H1 (cell line): ENCODE data around the gene IL12RB2. TPM values are rescaled to one million over a fixed set of nuclear protein-coding genes. Genes with fewer than 3 reads are reported as not detected.

Experiments used
- CTCF ChIA-PET: fragments of 300-600 bp; sonication (Branson Sonifier 250); formaldehyde crosslinking; loops from one replicate; lab custom pipeline; 2021; ENCODE audit not compliant: partially characterized antibody; lab: Charles Lee
- POLR2A ChIA-PET: fragments of 300-600 bp; sonication (Branson Sonifier 250); formaldehyde crosslinking; loops from one replicate; lab custom pipeline; 2021; ENCODE audit warnings: inconsistent platforms; ENCODE audit not compliant: partially characterized antibody; lab: Charles Lee
- DNase-seq, 2 experiments: peaks; one replicate each; pipeline versions ENCODE4 v3.0.0 to v3.0.0-alpha.2; 2010 to 2022; ENCODE audit warnings: low spot score in 2 of 2, low read depth in 1 of 2, mixed read lengths in 1 of 2
- FAIRE-seq: peaks from 2 replicates; lab custom pipeline; 2011; peaks lifted over from hg19 to GRCh38; lab: Jason Lieb, UNC
- H2AFZ ChIP-seq: 2 replicates; pipeline ENCODE4 v1.8.1; 2012; ENCODE audit warnings: low read length, inconsistent platforms
- H2AK5ac ChIP-seq: 2 replicates; pipeline ENCODE4 v1.6.1; 2013; ENCODE audit warnings: low read depth, low read length
- H2BK120ac ChIP-seq: replicated peaks from 2 replicates; pipeline ENCODE3; 2013; ENCODE audit warnings: low read depth, low read length, inconsistent platforms
- H2BK12ac ChIP-seq: 2 replicates; pipeline ENCODE4 v1.6.1; 2013; ENCODE audit warnings: low read depth, low read length
- H2BK15ac ChIP-seq: 2 replicates; pipeline ENCODE4 v1.6.1; 2013; ENCODE audit warnings: low read length
- H2BK20ac ChIP-seq: 2 replicates; pipeline ENCODE4 v1.6.1; 2013; ENCODE audit warnings: low read length
- H2BK5ac ChIP-seq: 2 replicates; pipeline ENCODE4 v1.6.1; 2013; ENCODE audit warnings: low read depth, low read length
- H3K14ac ChIP-seq: 2 replicates; pipeline ENCODE4 v1.6.1; 2013; ENCODE audit warnings: inconsistent platforms; ENCODE audit not compliant: insufficient read length
- H3K18ac ChIP-seq: 2 replicates; pipeline ENCODE4 v1.6.1; 2013; ENCODE audit warnings: low read length; ENCODE audit errors: extremely low read depth
- H3K23ac ChIP-seq: 2 replicates; pipeline ENCODE4 v1.6.1; 2013; ENCODE audit warnings: inconsistent platforms; ENCODE audit not compliant: insufficient read length
- H3K23me2 ChIP-seq: 2 replicates; pipeline ENCODE4 v1.6.1; 2013; ENCODE audit warnings: low read depth, low read length
- H3K27ac ChIP-seq: 2 replicates; pipeline ENCODE4 v1.6.1; 2011; ENCODE audit warnings: low read depth, low read length, inconsistent platforms
- H3K27me3 ChIP-seq, 4 experiments: replicated peaks in 1 of 4; 1 replicate in 1 of 4; 2 replicates in 3 of 4; pipeline versions ENCODE4 v1.6.1 to v1.8.1; 2011 to 2013; ENCODE audit warnings: low read length in 3 of 4, mild to moderate bottlenecking in 3 of 4, inconsistent platforms in 2 of 4, mixed read lengths in 2 of 4, moderate library complexity in 1 of 4; ENCODE audit not compliant: control insufficient read depth in 3 of 4, insufficient read depth in 3 of 4; ENCODE audit errors: extremely low read depth in 1 of 4
- H3K36me3 ChIP-seq, 4 experiments: 2 replicates each; pipeline versions ENCODE4 v1.6.1 to v1.8.1; 2011 to 2013; ENCODE audit warnings: mild to moderate bottlenecking in 4 of 4, low read length in 3 of 4, moderate library complexity in 2 of 4, control low read depth in 1 of 4, inconsistent platforms in 1 of 4; ENCODE audit not compliant: insufficient read depth in 4 of 4, control insufficient read depth in 2 of 4
- H3K4ac ChIP-seq: replicated peaks from 2 replicates; pipeline ENCODE3; 2013; ENCODE audit warnings: low read length, low read depth, mixed read lengths, inconsistent platforms; ENCODE audit not compliant: insufficient read length
- H3K4me1 ChIP-seq, 4 experiments: replicated peaks in 1 of 4; 1 replicate in 1 of 4; 2 replicates in 3 of 4; pipeline versions ENCODE4 v1.6.1 to v1.8.1; 2011 to 2013; ENCODE audit warnings: low read length in 3 of 4, inconsistent platforms in 2 of 4, mixed read lengths in 1 of 4; ENCODE audit not compliant: insufficient read depth in 4 of 4, control insufficient read depth in 3 of 4
- H3K4me2 ChIP-seq, 2 experiments: 2 replicates each; pipeline versions ENCODE4 v1.6.1 to v1.8.1; 2011 to 2013; ENCODE audit warnings: low read depth in 2 of 2, low read length in 2 of 2, control low read depth in 1 of 2, inconsistent platforms in 1 of 2, mild to moderate bottlenecking in 1 of 2; ENCODE audit not compliant: insufficient read depth in 1 of 2
- H3K4me3 ChIP-seq, 4 experiments: fragments of 200-600, 300-600 bp in 1 of 4; sonication (generic), shearing (Covaris generic), sonication (Bioruptor Twin) in 1 of 4; 2 replicates each; pipeline versions ENCODE4 v1.5.1 to v1.8.1; 2011 to 2016; ENCODE audit warnings: low read length in 4 of 4, low read depth in 3 of 4, control low read depth in 2 of 4, inconsistent platforms in 2 of 4, mild to moderate bottlenecking in 2 of 4, mixed read lengths in 1 of 4, moderate library complexity in 1 of 4; ENCODE audit not compliant: insufficient read depth in 2 of 4; ENCODE audit errors: extremely low read depth in 1 of 4
- H3K56ac ChIP-seq: replicated peaks from 2 replicates; pipeline ENCODE3; 2013; ENCODE audit warnings: low read depth, mild to moderate bottlenecking, mixed read lengths, low read length, inconsistent platforms; ENCODE audit not compliant: insufficient read length
- H3K79me1 ChIP-seq: 2 replicates; pipeline ENCODE4 v1.6.1; 2013; ENCODE audit warnings: low read depth, low read length, control low read depth
- H3K79me2 ChIP-seq, 2 experiments: 2 replicates each; pipeline versions ENCODE4 v1.6.1 to v1.8.1; 2012 to 2013; ENCODE audit warnings: low read length in 2 of 2, mild to moderate bottlenecking in 2 of 2, inconsistent platforms in 1 of 2; ENCODE audit not compliant: insufficient read depth in 2 of 2, control insufficient read depth in 1 of 2
- H3K9ac ChIP-seq, 4 experiments: replicated peaks in 1 of 4; 1 replicate in 1 of 4; 2 replicates in 3 of 4; pipeline versions ENCODE4 v1.6.1 to v1.8.1; 2011 to 2013; ENCODE audit warnings: low read depth in 3 of 4, low read length in 3 of 4, control low read depth in 2 of 4, mild to moderate bottlenecking in 2 of 4, moderate library complexity in 2 of 4, inconsistent platforms in 1 of 4; ENCODE audit errors: extremely low read depth in 1 of 4
- H3K9me3 ChIP-seq, 2 experiments: 2 replicates each; pipeline versions ENCODE4 v1.6.1 to v1.8.1; 2012 to 2013; ENCODE audit warnings: mild to moderate bottlenecking in 2 of 2, moderate library complexity in 2 of 2, control low read depth in 1 of 2, inconsistent platforms in 1 of 2, low read depth in 1 of 2, low read length in 1 of 2, mixed read lengths in 1 of 2; ENCODE audit not compliant: insufficient read depth in 2 of 2
- H4K20me1 ChIP-seq, 2 experiments: replicated peaks in 1 of 2; 2 replicates each; pipeline versions ENCODE3 to v1.8.1; 2011 to 2013; ENCODE audit warnings: inconsistent platforms in 2 of 2, low read length in 2 of 2, mild to moderate bottlenecking in 1 of 2; ENCODE audit not compliant: insufficient read depth in 2 of 2, control insufficient read depth in 1 of 2
- H4K5ac ChIP-seq: 2 replicates; pipeline ENCODE4 v1.6.1; 2013; ENCODE audit warnings: low read length, low read depth, mixed read lengths, inconsistent platforms; ENCODE audit not compliant: insufficient read length
- H4K8ac ChIP-seq: 2 replicates; pipeline ENCODE4 v1.8.0; 2013; ENCODE audit warnings: mild to moderate bottlenecking, moderate library complexity, low read length, inconsistent platforms; ENCODE audit not compliant: insufficient read depth; ENCODE audit errors: extremely low read depth
- H4K91ac ChIP-seq: replicated peaks from 2 replicates; pipeline ENCODE3; 2013; ENCODE audit warnings: low read length, mixed read lengths, inconsistent platforms; ENCODE audit not compliant: insufficient read length
- CBX5 ChIP-seq: fragments of 300-800, 300-1000 bp; sonication (generic); IDR thresholded peaks from 2 replicates; pipeline ENCODE4 v1.7.1; 2016; ENCODE audit warnings: antibody characterized with exemption, low read length, low read depth
- CREB1 ChIP-seq: IDR thresholded peaks from 2 replicates; pipeline ENCODE4 v1.6.1; 2012; ENCODE audit warnings: inconsistent platforms
- CTCF ChIP-seq, 3 experiments: IDR thresholded peaks; 1 replicate in 2 of 3; 2 replicates in 1 of 3; pipeline versions ENCODE4 v1.5.1 to v1.6.1; 2011; ENCODE audit warnings: low read length in 3 of 3, mild to moderate bottlenecking in 3 of 3, inconsistent platforms in 2 of 3, low read depth in 1 of 3, moderate library complexity in 1 of 3; ENCODE audit not compliant: insufficient read depth in 1 of 3; ENCODE audit errors: control extremely low read depth in 1 of 3
- KDM5A ChIP-seq: fragments of 200-600 bp; IDR thresholded peaks from 2 replicates; pipeline ENCODE4 v1.7.1; 2012; ENCODE audit warnings: mild to moderate bottlenecking, low read length, inconsistent platforms, mixed read lengths
- MAX ChIP-seq: IDR thresholded peaks from 2 replicates; pipeline ENCODE4 v1.6.1; 2012; ENCODE audit warnings: inconsistent platforms
- SUZ12 ChIP-seq: fragments of 200-600 bp; sonication (generic); IDR thresholded peaks from 2 replicates; pipeline ENCODE4 v1.6.1; 2012; ENCODE audit warnings: mild to moderate bottlenecking, inconsistent platforms, low read length, moderate library complexity, mixed read lengths
- TAF7 ChIP-seq: optimal IDR thresholded peaks from 2 replicates; pipeline ENCODE3; 2011; ENCODE audit warnings: low read depth, mild to moderate bottlenecking, inconsistent platforms, low read length, moderate library complexity, borderline replicate concordance
- USF2 ChIP-seq: IDR thresholded peaks from 2 replicates; pipeline ENCODE4 v1.6.1; 2011; ENCODE audit warnings: low read length, improper control_type of control experiment
- YY1 ChIP-seq: IDR thresholded peaks from 2 replicates; pipeline ENCODE4 v1.6.1; 2011; ENCODE audit warnings: low read depth, mild to moderate bottlenecking, low read length
- WGBS, 2 experiments: shearing (Covaris generic) in 1 of 2; methylation state at CpG; one replicate each; pipeline versions ENCODE4 v1.1.6 to v1.1.7; 2013 to 2015; ENCODE audit warnings: low lambda C conversion rate in 2 of 2, mixed read lengths in 2 of 2, inconsistent platforms in 1 of 2, low coverage in 1 of 2, missing lambda C conversion rate in 1 of 2; ENCODE audit not compliant: insufficient replicate concordance in 2 of 2, insufficient coverage in 1 of 2, insufficient read length in 1 of 2; ENCODE audit errors: extremely low coverage in 1 of 2, missing lambda C conversion rate in 1 of 2; 5-methylcytosine and 5-hydroxymethylcytosine counted together
- polyA plus RNA-seq, 7 experiments: library from polyadenylated mRNA; depleted of rRNA in 3 of 7; stranded (reverse) in 5 of 7; unstranded in 2 of 7; fragments of >200 nt in 5 of 7; fragments of 200-250 nt in 2 of 7; gene quantifications; 1 replicate in 5 of 7; 2 replicates in 1 of 7; 4 replicates in 1 of 7; pipeline versions ENCODE4 v1.2.1 to v1.2.3, GENCODE V29; 2011 to 2013; ENCODE audit warnings: missing spikeins in 2 of 7, mixed read lengths in 2 of 7
- total RNA-seq: library from RNA; stranded (reverse); fragmentation: NEBNext Ultra II Directional; extraction: Animal tissue kit (Norgen Biotek cat#: 25700); gene quantifications from 2 replicates; pipeline ENCODE4 v1.2.1, GENCODE V29; 2021

Gene IL12RB2
- total and polyA plus RNA-seq, 2 of the 8 experiments (the other 6 are each of a cell fraction or from before 2014, with no cell fraction given), result 1.4 TPM

- no peak overlapping the region for H4K91ac ChIP-seq
- ChIA-PET POLR2A (interaction anchor here (0.8 to 6.7 kb wide), 3 partner anchors 20 to 78 kb away, joined by 4 to 33 read pairs (median 25); partner anchors contain the start of gene SERBP1), CTCF (interaction anchor here (0.8 to 9.9 kb wide), 7 partner anchors 38 to 154 kb away, joined by 3 to 93 read pairs (median 4); no protein-coding TSS in a partner anchor)
- no peaks in the 10 kb centered on the region for H4K20me1 ChIP-seq
- H2BK12ac ChIP-seq, result no peak overlapping the region
- H4K5ac ChIP-seq, result no peak overlapping the region
- no peak overlapping the region for H2BK5ac ChIP-seq
- H3K9me3 ChIP-seq, result no peaks in the 10 kb centered on the region
- no peak overlapping the region for H3K27ac ChIP-seq
- H3K79me2 ChIP-seq, result no peaks in the 10 kb centered on the region
- no peak overlapping the region for H3K56ac ChIP-seq
- WGBS, 2 experiments, result 80% methylated on average over 2 of the region's 2 CpGs; no CpG with 5 or more reads in 1 of the 2 experiments
- H2AFZ ChIP-seq, result no peak overlapping the region
- H2BK15ac ChIP-seq, result no peak overlapping the region
- H3K9ac ChIP-seq, result no peak overlapping the region
- H3K23me2 ChIP-seq, result no peaks in the 10 kb centered on the region
- no peaks in the 10 kb centered on the region for H3K79me1 ChIP-seq
- H2AK5ac ChIP-seq, result no peak overlapping the region
- peaks cover 0 to 4% (median 3%) of the 10 kb centered on the region in 4 experiments; a peak in 1 of 7 replicates for H3K4me1 ChIP-seq
- no peak overlapping the region for H4K8ac ChIP-seq
- H2BK20ac ChIP-seq, result no peak overlapping the region
- H3K18ac ChIP-seq, result no peak overlapping the region
- no peaks in the 10 kb centered on the region for H3K27me3 ChIP-seq
- H3K14ac ChIP-seq, result no peak overlapping the region
- no peak overlapping the region for H2BK120ac ChIP-seq
- H3K36me3 ChIP-seq, result no peaks in the 10 kb centered on the region
- H3K4ac ChIP-seq, result peak overlapping the region; percentile 71
- H3K4me2 ChIP-seq, result no peak overlapping the region
- DNase-seq, result no peak
- FAIRE-seq, result no peak
- no peak overlapping the region for H3K4me3 ChIP-seq
- H3K23ac ChIP-seq, result no peak overlapping the region
- TF ChIP-seq MAX, result no peak
- TF ChIP-seq TAF7, result no peak
- TF ChIP-seq YY1, result no peak
- TF ChIP-seq CBX5, result no peak
- TF ChIP-seq USF2, result no peak
- TF ChIP-seq CTCF (IDR thresholded peaks at IDR 0.05; ENCODE audit: control extremely low read depth in 1 of 3, insufficient read depth in 1 of 3, low read depth in 1 of 3, low read length in 3 of 3), result no peak
- no peak for TF ChIP-seq SUZ12
- no peak for TF ChIP-seq CREB1
- TF ChIP-seq KDM5A, result no peak
Measured at GRCh38 chr1:67350783-67351182, 43.1 kb downstream of the IL12RB2 start.
